Activated effector memory CD4-positive, alpha-beta T cell treated with Interleukin-2 at 50 U/mL for 16 hours (primary cell): ENCODE results near the gene APLF.
"Not testable (repeated sequence)": the region's sequence is repeated elsewhere in the genome, so short reads cannot be mapped to it uniquely, and the experiment has no call there.

ENCODE experiments used
- DNase-seq: peaks from one replicate; pipeline ENCODE4 v3.0.0-alpha.2; 2020

The APLF gene

GRCh38 chr2:68590702-68591101 lies 123.3 kb downstream of the APLF start:
- DNase-seq, result no peak

GRCh38 chr2:68591225-68591624 lies 123.8 kb downstream of the APLF start:
- DNase-seq, result no peak

GRCh38 chr2:68594041-68594440 lies 126.7 kb downstream of the APLF start:
- no peak for DNase-seq

- DNase-seq, result peak; percentile 25
Measured at GRCh38 chr2:68594674-68595492, 127.5 kb downstream of the APLF start.

GRCh38 chr2:68595493-68595785 lies 128.1 kb downstream of the APLF start:
- DNase-seq, result not testable (repeated sequence)

GRCh38 chr2:68600495-68600894 lies 133.1 kb downstream of the APLF start:
- not testable (repeated sequence) for DNase-seq

- no peak for DNase-seq
Measured at GRCh38 chr2:68603059-68603458, 135.7 kb downstream of the APLF start.

- DNase-seq, result no peak
Measured at GRCh38 chr2:68604077-68604476, 136.7 kb downstream of the APLF start.

GRCh38 chr2:68605939-68606338 lies 138.6 kb downstream of the APLF start:
- DNase-seq, result no peak

GRCh38 chr2:68606759-68607158 lies 139.4 kb downstream of the APLF start:
- DNase-seq, result no peak

- no peak for DNase-seq
Measured at GRCh38 chr2:68607837-68608236, 140.5 kb downstream of the APLF start.

GRCh38 chr2:68612765-68613519 lies 145.6 kb downstream of the APLF start:
- no peak for DNase-seq

- no peak for DNase-seq
Measured at GRCh38 chr2:68620772-68621171, 153.4 kb downstream of the APLF start.

- DNase-seq, result no peak
Measured at GRCh38 chr2:68623820-68624219, 156.4 kb downstream of the APLF start.

GRCh38 chr2:68627615-68628014 lies 160.2 kb downstream of the APLF start:
- no peak for DNase-seq
